NK-92 (cell line): ENCODE data around the gene SGPP2.

Experiments used
- DNase-seq: peaks from one replicate; lab custom pipeline; 2025; ENCODE audit not compliant: unreplicated experiment; lab: John Stamatoyannopoulos, UW

The SGPP2 gene

DNA sequence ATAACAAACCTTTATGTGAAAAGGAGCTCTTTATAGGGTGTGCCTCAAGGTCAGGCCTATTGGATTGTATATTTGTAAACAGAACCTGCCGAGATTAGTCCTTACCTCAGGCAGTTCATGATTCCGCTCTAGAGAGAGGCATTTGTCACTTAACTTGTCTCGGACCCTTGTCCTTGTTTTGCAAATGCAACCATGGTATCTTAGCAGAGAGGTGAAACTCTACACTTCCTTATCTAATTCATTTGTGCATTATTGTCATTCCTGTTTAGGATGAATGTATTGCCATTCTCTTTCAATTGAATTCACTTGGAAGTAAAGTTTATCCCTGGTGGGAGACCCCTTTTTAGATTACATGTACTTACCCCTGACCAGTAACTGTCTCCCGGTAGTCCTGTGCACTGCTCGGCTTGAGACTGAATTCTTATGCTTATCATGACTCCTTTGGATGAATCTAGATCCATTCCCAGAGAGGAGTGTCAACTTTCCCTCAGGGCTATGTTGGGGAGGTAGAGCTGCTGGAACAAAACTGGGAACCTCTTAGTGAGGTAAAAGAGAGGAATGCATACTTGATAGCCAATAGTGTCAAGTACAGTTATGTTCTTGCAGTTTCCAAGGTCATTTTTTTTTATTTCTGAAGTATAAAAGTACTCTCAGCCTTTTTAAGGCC, 46.6 kb downstream of the SGPP2 start:
- DNase-seq = no peak

DNA sequence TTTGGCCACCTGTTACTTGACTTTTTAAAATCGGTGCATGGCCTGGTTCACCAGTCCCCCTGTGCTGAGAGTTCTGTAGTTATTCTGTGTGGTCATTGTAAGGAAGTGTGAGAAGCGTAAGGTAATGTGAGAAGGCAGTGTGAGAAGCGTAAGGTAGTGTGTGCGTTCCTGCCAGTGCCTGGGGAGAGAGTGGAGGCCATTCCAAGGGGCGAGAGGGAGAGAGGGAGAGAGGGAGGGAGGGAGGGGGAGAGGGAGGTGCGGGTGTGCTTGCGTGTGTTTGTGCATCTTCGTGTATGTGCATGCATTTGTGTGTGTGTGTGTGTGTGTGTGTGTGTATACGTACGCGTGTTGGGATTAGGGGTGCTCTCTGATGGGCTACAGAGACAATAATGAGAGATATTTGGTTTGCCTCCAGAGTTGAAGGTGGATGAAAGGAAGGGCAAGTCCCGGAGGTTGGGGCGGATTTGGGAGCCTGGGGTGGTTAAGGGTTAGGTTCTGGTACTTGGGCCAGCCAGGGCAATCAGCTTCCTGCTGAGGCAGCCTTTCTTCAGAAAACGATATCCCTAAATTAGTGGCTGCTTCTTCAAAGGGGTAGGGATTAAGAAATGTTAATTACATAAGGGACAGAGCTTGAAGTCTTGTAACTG, 53.7 kb downstream of the SGPP2 start:
- DNase-seq = no peak

DNA sequence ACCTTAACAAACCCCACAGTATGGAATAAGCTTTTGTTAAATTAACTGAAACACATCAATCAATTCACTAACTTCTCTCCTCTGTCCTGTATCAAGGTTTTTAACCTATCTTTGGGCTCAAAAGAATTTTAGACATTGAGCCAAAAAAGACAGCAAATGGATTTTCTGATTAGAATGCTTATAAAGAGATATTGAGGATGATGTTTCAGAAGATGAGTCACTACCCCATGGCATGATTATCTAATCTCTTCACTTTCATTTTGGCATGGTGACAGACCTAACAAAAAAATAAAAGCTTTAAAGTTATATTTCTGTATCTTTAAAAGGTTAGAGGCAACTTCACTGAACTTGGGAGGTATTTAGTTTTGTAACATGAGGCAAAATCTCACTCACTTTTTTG, 55.5 kb downstream of the SGPP2 start:
- no peak for DNase-seq

DNA sequence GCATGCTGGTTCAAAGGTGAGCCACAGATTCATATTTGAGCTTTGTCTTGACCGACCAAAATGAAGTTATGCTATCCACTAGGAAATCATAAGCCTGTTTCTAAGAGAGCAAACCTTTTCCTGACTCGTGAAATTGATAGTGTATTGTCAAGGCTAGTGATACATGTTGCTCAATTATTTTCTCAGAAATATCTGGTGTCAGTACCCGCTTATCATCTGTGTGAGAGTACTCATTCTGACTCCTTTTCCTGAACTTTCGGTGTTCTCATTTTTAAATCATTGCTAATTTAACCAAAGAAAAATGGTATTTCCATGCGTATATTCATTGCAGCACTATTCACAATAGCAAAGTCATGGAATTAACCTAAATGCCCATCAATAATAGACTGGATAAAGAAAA, 56.2 kb downstream of the SGPP2 start:
- DNase-seq = no peak

DNA sequence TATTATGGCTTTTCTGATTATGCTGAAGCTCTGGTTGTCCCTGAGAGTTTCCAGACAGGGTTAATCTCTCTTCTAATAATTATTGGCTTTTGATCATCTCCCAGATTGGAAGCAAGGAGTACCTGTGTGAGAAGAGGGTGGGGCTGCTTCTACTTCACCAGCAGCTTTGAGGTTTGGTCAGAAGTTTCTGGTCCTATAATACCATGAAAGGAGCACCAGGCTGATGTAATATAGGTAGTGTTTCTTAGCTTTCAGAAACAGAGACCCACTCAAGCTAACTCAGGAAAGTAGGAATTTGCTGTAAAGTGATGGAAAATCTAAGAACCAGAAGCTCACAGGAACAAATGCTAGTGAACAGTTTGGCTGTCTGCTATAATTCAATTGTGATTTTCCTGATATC, 57.6 kb downstream of the SGPP2 start:
- DNase-seq = no peak

DNA sequence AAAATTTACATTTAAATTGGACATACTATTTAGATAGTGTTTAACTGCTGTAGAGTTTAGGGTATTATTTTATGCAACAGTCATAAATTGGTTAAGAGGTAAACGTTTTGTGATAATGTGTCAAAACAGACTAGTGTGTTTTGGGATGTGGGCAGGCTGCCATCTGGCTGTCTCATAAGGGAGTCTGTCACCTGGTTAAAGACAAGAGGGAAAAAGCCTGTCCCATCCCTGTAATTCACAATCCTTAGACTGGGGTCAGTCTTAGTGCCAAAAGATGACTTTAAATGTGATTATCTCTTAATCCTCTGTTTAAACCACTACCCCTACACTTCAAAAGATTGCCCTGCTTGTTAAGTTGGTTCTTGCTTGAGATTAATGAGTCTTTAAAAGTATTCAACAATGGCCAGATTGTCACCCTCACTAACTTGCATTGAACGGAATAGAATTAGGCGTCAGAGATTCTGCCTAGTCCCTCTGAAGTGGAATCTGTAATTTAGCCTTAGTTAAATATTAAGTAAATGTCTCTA, 59.2 kb downstream of the SGPP2 start:
- DNase-seq = no peak

DNA sequence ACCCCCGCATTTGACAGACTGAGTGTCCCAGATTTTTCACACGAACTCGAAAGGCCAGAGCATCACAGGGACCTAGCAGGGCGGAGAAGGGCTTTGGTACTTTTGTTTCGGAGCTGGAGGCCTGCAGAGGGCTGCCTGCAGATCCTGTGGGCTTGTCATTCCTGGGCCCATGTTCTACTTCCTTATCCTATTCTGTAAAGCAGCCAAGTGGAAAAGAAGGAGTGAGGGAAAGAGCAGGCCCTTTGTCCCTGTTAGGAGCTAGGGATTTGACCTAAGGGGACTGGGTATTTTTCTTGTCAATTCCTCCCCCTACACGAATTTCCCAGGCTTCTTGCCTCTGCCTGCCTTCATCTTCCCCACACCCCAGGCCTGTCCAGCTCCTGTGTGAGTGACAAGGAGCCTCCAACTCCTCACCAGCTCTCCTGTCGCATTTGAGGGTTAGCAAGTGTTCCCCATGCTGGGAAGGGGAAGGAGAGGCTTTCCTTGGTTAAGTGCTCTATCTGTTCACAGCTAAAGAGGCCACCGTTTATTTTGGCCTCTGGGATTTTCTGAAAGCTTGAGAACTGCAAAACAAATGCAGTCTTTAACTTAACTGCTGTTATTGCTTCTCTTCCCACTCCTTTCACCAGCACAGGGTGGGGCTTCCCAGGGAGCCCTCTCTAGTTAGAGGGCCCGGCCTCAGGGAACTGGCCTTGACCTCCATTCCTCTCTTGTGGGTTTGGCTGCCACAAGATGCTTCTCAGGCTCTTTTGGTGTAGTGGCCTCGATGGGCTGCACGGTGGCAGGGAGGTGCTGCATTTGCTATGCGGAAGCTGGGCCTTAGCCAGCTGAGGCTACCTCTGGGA, 61.2 kb downstream of the SGPP2 start:
- no peak for DNase-seq

DNA sequence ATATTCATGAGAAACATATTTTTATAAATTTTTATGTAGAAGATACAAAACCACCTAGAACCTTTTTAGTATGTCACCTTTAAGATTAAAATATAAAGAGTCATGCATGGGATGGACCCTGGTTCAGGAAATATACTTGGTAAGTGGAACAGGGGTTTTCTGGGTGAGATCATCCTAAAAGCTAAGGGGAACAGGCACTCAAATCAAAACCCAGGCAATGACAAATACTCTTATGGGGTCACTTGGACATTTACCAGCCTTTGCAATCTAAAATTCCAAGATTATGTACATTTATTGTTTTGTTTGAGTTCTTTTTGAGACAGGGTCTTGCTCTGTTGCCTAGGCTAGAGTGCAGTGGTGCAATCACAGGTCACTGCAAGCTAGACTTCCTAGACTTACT, 65.8 kb downstream of the SGPP2 start:
- DNase-seq = no peak

DNA sequence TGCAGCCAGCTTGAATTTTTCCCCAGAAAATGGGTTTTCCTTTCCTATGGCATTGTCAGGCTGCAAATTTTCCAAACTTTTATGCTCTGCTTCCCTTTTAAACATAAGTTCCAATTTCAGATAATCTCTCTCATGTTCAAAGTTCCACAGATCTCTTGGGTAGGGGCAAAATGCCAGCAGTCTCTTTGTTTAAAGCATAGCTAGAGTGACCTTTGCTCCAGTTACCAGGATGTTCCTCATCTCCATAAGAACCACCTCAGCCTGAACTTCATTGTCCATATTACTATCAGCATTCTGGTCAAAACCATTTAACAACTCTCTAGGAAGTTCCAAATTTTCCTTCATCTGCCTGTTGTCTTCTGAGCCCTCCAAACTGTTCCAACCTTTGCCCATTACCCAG, 68.3 kb downstream of the SGPP2 start:
- DNase-seq = no peak

DNA sequence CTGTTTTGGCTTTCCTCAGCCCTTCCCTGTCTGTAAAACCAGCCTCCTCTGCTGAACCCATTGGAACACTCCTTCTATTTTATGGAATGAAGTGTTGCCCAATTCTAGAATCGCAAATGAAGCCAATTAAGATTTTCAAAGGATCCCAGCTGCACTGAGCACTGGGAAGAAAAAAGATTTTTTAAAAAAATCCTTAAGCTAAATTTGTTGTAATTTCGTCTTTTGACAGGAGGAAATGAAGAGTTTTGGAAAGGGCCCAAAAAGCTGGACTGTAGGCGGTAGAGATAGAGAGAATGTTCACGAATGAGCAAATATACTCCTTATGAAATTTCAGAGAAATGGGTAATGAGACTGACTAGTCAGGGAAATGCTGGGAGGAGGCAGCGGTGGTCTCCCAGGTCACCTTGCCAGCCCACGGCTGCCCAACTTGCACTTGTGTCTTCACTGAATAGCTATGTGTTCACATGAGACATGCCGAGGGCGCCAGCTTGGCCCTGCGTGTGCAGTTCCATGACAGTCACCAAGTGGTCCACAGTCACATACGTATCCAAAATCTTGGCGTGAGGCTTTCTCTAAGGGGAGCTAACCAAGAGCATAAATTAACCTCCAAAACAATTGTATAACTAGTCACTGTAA, 69.9 kb downstream of the SGPP2 start:
- DNase-seq = no peak

DNA sequence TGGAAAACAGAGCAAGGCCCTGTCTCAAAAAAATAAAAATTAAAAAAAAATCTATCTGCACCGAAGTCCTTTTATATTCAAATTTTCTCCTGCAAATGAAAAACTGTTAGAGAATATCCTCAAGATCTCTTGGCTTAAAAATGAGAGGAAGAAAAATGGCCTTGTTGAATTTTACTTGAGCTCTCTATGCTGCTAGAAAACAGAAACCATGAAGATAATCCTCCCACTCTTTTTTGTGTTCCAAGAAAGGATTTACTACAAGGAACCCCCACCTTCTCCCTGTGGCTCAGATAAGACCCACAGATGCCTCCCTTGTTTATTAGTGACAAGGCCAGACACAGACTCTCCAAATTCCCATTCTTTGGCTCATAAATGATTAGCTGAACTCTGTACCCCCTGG, 71.0 kb downstream of the SGPP2 start:
- no peak for DNase-seq

DNA sequence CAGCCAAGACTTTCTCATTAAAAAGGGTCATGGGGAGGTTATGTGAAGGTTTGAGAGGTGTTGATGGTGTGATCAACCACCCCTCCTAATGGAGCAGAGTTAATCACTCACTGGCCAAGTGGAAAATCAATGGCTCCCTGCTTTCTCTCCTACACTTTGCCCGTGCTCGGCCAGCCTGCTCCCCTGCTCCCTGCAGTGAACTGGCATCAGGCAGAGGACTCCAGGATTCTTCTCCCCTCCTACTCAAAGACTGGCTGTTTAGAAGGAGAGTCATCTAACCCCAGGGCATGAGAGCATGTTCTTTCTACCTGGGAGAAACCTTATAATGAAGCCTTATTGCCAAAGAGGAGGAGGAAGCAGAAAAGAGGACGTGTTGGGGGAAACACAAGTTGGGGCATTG, 74.9 kb downstream of the SGPP2 start:
- no peak for DNase-seq

DNA sequence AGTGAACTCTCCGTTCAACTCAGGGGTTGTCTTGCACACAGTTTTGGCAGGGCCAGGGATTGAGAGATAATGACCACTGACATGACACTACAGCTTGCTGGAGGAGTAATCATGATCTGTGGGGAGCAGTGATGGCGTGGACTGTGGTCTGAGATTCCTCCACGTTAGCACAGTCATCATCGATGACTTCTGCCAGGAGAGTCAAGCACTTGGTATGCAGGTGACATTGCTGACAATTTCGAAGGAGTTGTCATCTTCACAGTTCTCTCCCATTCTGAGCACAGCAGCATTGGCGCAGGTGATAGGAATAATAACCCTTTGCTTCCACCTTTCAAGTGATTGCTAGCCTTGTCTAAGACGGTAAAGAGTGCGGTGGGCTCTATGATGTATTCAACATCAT, 79.8 kb downstream of the SGPP2 start:
- no peak for DNase-seq

DNA sequence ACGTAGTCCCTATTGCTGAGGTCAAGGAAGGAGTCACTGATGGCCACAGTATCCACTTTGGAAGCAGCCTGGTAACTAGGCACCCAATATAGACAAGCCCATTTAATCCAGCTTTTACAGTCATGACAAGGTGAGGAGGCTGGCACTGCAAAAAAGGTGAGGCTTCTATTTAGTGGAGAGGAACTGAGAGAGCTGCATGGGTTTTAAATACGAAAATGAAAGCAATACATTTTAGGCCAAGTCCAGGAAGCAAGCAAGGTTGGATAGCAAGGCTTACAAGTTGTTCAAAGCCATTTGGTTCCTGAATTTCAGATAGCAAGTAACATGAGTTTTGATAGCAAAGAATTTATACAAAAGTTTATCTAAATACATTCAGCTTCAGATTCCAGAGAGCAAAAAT, 80.4 kb downstream of the SGPP2 start:
- DNase-seq = no peak

DNA sequence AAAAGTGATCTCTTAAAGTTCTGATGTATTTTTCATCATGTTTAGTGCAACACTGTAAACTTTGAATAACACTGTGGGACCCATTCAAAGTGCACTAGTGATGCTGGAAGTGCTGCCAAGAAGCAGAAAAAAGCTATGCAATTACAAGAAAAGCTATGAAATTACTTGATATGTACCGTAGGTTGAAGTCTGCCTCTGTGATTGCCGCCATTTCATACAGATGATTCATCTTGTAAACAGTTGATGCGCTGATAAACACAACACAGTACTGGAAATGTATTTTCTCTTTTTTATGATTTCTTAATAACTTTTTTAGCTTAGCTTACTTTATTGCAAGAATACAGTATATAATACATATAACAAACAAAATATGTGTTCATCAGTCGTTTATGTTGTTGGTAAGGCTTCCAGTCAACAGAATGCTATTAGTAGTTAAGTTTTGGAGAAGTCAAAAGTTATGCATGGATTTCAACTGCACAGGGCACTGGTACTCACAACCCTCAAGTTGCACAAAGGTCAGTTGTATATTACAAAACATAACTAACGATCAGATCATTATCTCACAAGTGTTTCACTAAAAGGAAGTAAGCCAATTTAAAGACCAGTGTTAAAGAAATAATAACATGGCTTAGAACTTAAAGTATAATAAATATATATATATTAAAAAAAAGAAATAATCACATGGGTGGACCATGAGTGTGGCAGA, 82.0 kb downstream of the SGPP2 start:
- DNase-seq = no peak

DNA sequence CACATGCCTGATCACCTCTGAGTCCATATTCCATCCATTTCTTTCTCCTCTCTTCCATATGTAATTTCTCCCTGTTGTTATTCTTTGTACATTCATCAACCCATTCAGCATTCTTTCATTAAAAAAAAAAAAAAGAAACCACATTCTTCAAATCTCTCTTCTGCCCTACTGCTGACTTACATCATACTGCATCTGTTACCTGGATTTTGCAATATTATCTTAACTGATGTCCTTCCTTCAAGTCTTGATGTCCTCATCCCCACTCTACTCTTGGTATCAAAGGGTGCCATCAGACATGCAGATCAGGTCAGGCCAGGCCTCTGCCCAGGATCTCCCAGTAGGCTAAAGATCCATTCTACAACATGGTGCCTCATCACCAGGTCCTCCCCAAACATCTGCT, 90.6 kb downstream of the SGPP2 start:
- DNase-seq = no peak

DNA sequence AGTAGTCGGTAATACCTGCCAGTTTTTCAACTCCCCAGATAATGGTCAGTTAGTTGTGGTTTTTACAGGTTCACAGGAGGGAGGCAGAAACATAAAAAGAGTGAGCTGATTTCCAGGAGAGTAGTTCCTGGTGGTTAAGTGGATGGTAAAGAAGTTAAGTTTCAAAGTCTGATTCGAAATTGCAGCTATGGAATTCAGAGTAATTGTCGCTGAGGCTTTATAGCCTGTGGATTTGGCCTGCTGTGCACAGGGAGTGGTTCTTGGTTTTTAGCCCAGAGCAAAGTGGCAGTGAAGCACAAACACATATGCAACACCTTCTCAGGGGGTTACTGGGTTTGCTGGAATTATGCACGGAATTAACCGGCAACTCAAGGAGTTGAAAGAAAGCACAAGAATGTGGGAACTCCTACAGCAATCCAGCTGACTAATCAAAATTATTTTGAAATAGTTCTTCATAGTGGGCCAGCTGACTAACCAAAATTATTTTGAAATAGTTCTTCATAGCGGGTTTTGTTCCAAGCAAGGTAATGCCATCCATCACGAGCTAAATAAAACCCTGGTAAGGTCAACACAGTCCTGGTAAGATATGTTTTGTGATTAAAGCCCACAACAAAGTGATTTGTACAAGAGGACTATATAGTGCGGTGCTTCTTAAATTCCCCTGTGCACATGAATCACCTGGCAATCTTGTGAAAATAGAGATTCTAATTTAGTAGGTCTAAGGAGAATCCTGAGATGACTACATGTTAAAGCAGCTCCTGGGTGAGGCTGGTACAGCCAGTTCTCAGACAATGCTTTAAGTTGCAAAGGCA, 94.4 kb downstream of the SGPP2 start:
- no peak for DNase-seq

DNA sequence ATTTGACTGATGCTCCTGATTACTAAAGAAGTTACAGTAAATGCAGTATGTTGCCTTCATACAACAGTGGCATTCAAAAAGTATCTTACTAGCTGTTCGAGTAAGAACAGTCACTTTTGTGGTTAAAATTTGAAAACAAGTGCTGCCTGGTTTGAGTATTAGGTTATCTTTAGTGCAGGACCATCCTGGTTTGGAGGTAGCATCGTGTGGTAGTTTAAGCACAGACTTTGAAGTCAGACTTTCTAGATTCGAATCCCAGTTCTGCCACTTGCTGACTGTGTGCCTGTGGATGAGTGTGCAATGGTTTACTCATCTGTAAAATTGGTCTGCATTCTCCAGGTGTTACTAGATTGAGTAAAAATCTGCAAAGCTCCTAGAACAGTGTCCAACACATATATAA, 96.8 kb downstream of the SGPP2 start:
- DNase-seq = no peak

DNA sequence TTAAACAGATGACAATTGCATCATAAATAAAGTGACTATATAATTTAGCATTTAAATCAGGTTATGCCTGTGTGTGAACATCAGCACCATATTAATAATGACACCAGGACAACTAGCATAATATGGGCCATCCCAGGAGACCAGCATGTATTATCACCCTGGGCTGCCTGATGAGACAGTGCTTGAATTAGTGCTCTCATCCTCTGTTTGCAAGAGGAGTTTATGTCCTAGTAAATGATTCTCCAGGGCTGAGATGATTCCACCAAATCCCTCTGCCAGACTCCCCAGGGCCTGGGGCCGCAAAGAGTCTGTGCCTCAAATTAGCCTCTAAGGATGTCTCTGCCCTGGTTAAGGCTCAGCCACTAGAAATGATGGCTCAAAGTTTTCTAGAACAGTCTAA, 97.7 kb downstream of the SGPP2 start:
- DNase-seq = no peak
